Endodermal cell (in vitro differentiated cells): Measurements from ENCODE around the gene TMEM250. TPM values are rescaled to one million over a fixed set of nuclear protein-coding genes. Genes with fewer than 3 reads are reported as not detected.
A peak's percentile ranks its signal among the peaks of the same experiment; 100 is the strongest.

ENCODE experiments used
- DNase-seq: peaks from one replicate; pipeline ENCODE4 v3.0.0-alpha.2; 2017
- H3K27ac ChIP-seq: 2 replicates; pipeline ENCODE4 v1.5.1; 2013; ENCODE audit warnings: mild to moderate bottlenecking, low read depth, low read length, moderate library complexity
- H3K27me3 ChIP-seq: 2 replicates; pipeline ENCODE4 v1.6.1; 2013; ENCODE audit warnings: mild to moderate bottlenecking, low read length, moderate library complexity; ENCODE audit not compliant: insufficient read depth, control insufficient read depth, poor library complexity, severe bottlenecking
- H3K36me3 ChIP-seq: 2 replicates; pipeline ENCODE4 v1.7.0; 2013; ENCODE audit warnings: mild to moderate bottlenecking, low read length, moderate library complexity; ENCODE audit not compliant: control insufficient read depth, insufficient read depth
- H3K4me1 ChIP-seq: one replicate; pipeline ENCODE4 v1.7.0; 2013; ENCODE audit warnings: low read length; ENCODE audit not compliant: control insufficient read depth, insufficient read depth
- H3K4me3 ChIP-seq: 2 replicates; pipeline ENCODE4 v1.5.1; 2013; ENCODE audit warnings: mild to moderate bottlenecking, low read length, moderate library complexity
- H3K9ac ChIP-seq: 2 replicates; pipeline ENCODE4 v1.6.1; 2013; ENCODE audit warnings: mild to moderate bottlenecking, low read length, moderate library complexity; ENCODE audit not compliant: poor library complexity, severe bottlenecking; ENCODE audit errors: extremely low read depth
- H3K9me3 ChIP-seq: 2 replicates; pipeline ENCODE4 v1.6.1; 2013; ENCODE audit warnings: mild to moderate bottlenecking, low read length, moderate library complexity; ENCODE audit not compliant: control insufficient read depth
- H3K27ac Mint-ChIP-seq: 2 replicates; pipeline ENCODE4 v1.8.0; 2020; ENCODE audit warnings: mixed read lengths
- H3K27me3 Mint-ChIP-seq: 2 replicates; pipeline ENCODE4 v1.8.0; 2021; ENCODE audit warnings: mild to moderate bottlenecking, mixed read lengths; ENCODE audit not compliant: insufficient read depth
- H3K36me3 Mint-ChIP-seq: 2 replicates; pipeline ENCODE4 v1.8.0; 2020; ENCODE audit warnings: low read depth, mixed read lengths
- H3K4me1 Mint-ChIP-seq: 2 replicates; pipeline ENCODE4 v1.8.0; 2020; ENCODE audit warnings: mixed read lengths
- H3K4me3 Mint-ChIP-seq: 2 replicates; pipeline ENCODE4 v1.8.0; 2020; ENCODE audit warnings: mild to moderate bottlenecking, moderate library complexity, mixed read lengths
- H3K9me3 Mint-ChIP-seq: 2 replicates; pipeline ENCODE4 v1.8.0; 2020; ENCODE audit warnings: mild to moderate bottlenecking, mixed read lengths
- CTCF ChIP-seq: fragments of 200-600 bp; sonication (generic); conservative IDR thresholded peaks from 2 replicates; pipeline ENCODE4 v1.5.0; 2021; ENCODE audit warnings: antibody characterized with exemption, mild to moderate bottlenecking
- WGBS, 2 experiments: methylation state at CpG; one replicate each; pipeline versions ENCODE4 v1.1.5 to v1.1.7; 2013; ENCODE audit warnings: missing lambda C conversion rate in 2 of 2, mixed read lengths in 1 of 2; ENCODE audit not compliant: insufficient coverage in 1 of 2, insufficient read length in 1 of 2; 5-methylcytosine and 5-hydroxymethylcytosine counted together
- total RNA-seq, 2 donors: library from RNA; stranded (reverse); fragmentation: NEBNext Ultra II Directional in 1 of 2; extraction: Animal tissue kit (Norgen Biotek cat#: 25700) in 1 of 2; gene quantifications; 2 replicates in 1 of 2; 3 replicates in 1 of 2; pipeline ENCODE4 v1.2.1, GENCODE V29; 2021

TMEM250 gene
- total RNA-seq, 2 donors from 2014 or later: 56.4 to 58.4 TPM

DNA sequence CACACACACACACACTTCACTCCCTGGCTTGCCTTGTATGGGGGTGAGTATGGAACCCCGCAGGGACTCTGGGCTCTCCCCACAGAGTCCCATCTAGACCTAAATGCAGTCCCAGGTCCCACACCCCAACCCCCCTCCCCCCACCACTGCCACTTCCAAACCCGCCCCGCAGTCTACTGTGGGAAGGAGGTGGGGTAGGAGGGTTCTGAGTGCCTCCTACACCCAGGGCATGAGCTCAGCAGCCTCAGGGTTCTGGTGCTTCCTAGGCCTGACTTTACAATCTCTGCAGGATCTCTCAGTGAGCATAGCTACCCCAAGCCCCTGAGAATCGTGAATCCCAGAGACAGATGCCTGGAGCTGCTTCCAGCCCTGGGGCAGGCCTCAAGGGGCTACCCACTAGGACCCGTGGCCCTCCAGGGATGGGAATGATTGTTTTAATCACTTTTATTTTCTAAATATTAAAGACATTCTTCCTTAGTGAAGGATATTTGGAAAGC lies 22.1 kb downstream of the TMEM250 start:
- Histone ChIP-seq H3K27me3 (peaks cover 5% of the 10 kb centered on the region), H3K36me3 (peaks cover 4% of the 10 kb centered on the region), H3K9me3 (no peaks in the 10 kb centered on the region), H3K4me3 (no peak overlapping the region), H3K9ac (no peak overlapping the region), H3K27ac (no peak overlapping the region), H3K4me1 (peaks cover 18% of the 10 kb centered on the region)
- TF ChIP-seq CTCF: no peak
- 50 to 81% methylated on average over 1 to 3 of the region's 5 CpGs for WGBS, 2 experiments
- DNase-seq: no peak
- H3K4me3 Mint-ChIP-seq: peak overlapping the region; percentile 51
- H3K36me3 Mint-ChIP-seq: no peaks in the 10 kb centered on the region
- no peak overlapping the region for H3K27ac Mint-ChIP-seq
- peaks cover 26% of the 10 kb centered on the region for H3K27me3 Mint-ChIP-seq
- H3K9me3 Mint-ChIP-seq: no peaks in the 10 kb centered on the region
- H3K4me1 Mint-ChIP-seq: peaks cover 13% of the 10 kb centered on the region

DNA sequence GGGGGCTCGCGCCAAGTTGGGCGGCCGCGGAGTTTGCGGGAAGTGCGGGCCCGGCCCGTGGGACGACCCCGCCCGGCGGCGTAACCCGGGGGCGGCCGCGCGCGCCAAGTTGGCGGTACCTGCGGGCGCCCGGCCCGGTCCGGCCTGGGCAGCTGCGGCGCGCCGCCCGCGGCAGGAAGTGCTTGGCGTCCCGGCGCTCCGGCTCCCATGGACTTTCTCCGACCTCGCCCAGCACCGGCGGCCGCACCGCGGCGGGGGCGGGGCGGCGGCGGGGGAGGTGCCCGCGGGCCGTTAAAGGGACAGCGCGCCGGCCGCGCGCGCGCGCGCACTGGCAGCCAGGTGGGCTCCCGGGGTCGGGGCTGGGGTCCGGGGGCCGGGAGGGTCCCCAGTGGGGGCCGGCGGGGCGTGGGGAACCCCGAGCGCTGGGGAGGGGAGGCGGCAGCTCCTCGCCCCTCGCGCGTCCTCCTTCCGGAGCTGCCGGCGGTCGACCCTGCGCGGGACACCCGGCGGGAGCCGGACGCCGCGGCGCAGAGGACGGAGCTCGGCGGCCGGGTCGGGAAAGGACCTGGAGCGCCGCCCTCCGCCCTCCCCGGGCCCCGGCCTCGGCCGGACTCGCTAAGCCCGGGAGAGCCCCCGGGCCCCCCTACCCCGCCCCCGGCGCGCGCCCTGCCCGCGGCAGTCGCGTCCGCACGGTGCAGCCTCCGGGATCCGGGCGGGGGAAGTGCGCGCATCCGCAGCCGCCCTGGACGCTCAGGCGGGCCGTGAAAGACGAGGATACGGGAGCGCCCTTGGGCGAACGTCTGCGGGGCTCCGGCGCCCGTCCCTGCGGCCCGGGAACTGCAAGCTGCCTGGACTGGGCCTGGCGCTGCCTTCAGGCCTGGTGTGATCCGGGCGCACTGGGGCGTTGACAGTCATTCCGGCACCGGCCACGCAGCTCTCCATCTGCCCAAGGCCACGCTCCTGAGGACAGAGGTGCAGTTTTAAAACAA lies 23.3 kb downstream of the TMEM250 start, which contains the start of gene NACC2:
TSS of gene NACC2 (minus strand) at position 220 of the 989 bp plus-strand sequence. CDS start 44,768 bp downstream, outside the sequence.
- peaks cover 10% of the 10 kb centered on the region for H3K4me1 ChIP-seq
- H3K4me3 Mint-ChIP-seq: peak within 1 kb of the TSS; percentile 65
- no peaks in the 10 kb centered on the region for H3K9me3 Mint-ChIP-seq
- no peak for TF ChIP-seq CTCF
- H3K4me1 Mint-ChIP-seq: peaks cover 16% of the 10 kb centered on the region
- no peaks in the 10 kb centered on the region for H3K36me3 Mint-ChIP-seq
- H3K9ac ChIP-seq: no peak within 1 kb of the TSS
- 4% methylated on average over 33 to 143 of the region's 143 CpGs for WGBS, 2 experiments
- DNase-seq: peak; percentile 83
- no peak within 1 kb of the TSS for H3K27ac Mint-ChIP-seq
- no peak within 1 kb of the TSS for H3K27ac ChIP-seq
- H3K27me3 ChIP-seq: peaks cover 5% of the 10 kb centered on the region
- no peaks in the 10 kb centered on the region for H3K9me3 ChIP-seq
- H3K27me3 Mint-ChIP-seq: peaks cover 26% of the 10 kb centered on the region
- H3K36me3 ChIP-seq: peaks cover 4% of the 10 kb centered on the region
- H3K4me3 ChIP-seq: peak within 1 kb of the TSS; percentile 77

DNA sequence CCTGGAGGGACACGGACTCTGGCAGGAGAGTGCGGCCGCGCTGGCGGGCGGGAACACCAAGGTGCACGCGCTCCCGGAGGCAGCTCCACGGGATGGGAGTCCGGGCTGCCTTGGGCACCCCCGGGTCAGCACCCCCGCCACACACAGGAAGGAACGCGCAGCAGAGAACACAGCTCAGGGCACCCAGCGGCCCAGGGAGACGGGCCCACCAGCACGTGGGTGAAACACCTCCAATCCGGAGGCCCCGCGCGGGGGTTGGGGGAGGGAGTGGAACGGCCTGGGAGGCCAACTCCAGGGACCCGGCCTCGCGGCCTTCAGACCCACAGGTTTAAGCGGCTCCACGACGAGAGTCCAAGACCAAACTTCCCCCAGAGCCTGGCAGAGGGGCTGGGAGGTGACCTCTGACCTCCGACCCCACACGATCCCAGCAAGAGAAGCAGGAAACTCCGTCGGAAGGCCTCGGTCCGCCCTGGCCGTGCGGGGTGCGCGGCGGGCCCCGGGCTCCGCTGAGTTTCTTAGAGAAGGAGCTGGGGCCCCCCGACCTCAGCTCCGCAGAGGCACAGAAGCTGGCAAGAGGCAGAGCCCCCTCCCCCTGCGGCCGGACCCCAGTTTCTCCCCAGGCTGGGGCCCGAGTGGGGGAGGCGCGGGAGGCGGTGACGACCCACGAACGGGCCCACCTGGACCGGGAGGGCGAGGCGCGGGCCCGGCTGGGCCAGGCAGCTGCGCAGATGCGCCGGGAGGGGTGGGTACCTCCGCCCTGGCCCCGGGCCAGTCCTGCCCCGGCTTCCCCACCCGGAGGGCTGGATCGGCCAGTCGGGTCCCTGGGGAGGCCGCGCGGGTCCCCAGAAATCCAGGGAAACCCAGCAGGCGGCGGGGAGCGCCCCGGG lies 24.4 kb downstream of the TMEM250 start:
- Histone ChIP-seq H3K27ac (no peak overlapping the region), H3K4me3 (peak overlapping the region; percentile 77), H3K9ac (no peak overlapping the region), H3K4me1 (peaks cover 10% of the 10 kb centered on the region), H3K27me3 (peaks cover 5% of the 10 kb centered on the region), H3K36me3 (peaks cover 4% of the 10 kb centered on the region), H3K9me3 (no peaks in the 10 kb centered on the region)
- peak overlapping the region; percentile 65 for H3K4me3 Mint-ChIP-seq
- peaks cover 12% of the 10 kb centered on the region for H3K4me1 Mint-ChIP-seq
- H3K27ac Mint-ChIP-seq: no peak overlapping the region
- H3K9me3 Mint-ChIP-seq: no peaks in the 10 kb centered on the region
- peak; percentile 73 for DNase-seq
- peaks cover 25% of the 10 kb centered on the region for H3K27me3 Mint-ChIP-seq
- H3K36me3 Mint-ChIP-seq: no peaks in the 10 kb centered on the region
- WGBS, 2 experiments: 18% methylated on average over 25 to 74 of the region's 74 CpGs
- no peak for TF ChIP-seq CTCF
